Activated T-cell treated with anti-CD3 and anti-CD28 coated beads, Interleukin-2, amount 50 U/mL, for 48 hours (primary cell): ENCODE results near the gene GP5.

Source experiments
- DNase-seq, 2 experiments: peaks; one replicate each; pipeline ENCODE4 v3.0.0-alpha.2; 2020

GP5 gene

GRCh38 chr3:194346621-194347020, 52.4 kb downstream of the GP5 start:
- DNase-seq: no peak

- DNase-seq: no peak
These were observed 53.0 kb downstream of the GP5 start for GRCh38 chr3:194346035-194346434.
